Measurements from ENCODE around the gene PIK3CA. TPM values are rescaled to one million over a fixed set of nuclear protein-coding genes. Genes with fewer than 3 reads are reported as not detected.

PIK3CA gene
- total RNA-seq, 1 donor from 2014 or later, result 20.0 TPM

DNA sequence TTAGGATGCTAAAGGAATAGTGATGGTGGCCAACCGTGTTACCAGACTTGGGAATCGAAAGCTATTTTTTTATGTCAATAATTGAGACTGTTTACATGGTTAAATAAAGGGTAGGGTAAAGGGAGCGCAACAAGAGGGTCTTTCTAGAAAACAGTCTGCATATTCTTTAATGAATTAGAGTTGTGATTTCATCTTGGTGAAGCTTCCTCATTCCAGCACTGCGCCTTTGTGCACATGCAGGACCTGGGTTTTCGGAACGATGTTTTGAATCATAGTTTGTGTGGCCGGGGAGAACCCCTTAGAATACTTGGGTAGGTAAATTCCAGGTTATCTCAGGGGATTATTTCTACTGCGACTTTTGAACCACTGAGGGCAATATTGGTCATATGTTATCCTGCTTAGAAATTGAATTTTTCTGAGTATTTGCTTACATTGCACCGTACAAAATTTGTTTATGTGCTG is 1.3 kb downstream of the PIK3CA start:
- TF ChIP-seq, protein P1, sequence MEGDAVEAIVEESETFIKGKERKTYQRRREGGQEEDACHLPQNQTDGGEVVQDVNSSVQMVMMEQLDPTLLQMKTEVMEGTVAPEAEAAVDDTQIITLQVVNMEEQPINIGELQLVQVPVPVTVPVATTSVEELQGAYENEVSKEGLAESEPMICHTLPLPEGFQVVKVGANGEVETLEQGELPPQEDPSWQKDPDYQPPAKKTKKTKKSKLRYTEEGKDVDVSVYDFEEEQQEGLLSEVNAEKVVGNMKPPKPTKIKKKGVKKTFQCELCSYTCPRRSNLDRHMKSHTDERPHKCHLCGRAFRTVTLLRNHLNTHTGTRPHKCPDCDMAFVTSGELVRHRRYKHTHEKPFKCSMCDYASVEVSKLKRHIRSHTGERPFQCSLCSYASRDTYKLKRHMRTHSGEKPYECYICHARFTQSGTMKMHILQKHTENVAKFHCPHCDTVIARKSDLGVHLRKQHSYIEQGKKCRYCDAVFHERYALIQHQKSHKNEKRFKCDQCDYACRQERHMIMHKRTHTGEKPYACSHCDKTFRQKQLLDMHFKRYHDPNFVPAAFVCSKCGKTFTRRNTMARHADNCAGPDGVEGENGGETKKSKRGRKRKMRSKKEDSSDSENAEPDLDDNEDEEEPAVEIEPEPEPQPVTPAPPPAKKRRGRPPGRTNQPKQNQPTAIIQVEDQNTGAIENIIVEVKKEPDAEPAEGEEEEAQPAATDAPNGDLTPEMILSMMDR (IDR thresholded peaks at IDR 0.05; ENCODE audit: partially characterized antibody, unreplicated experiment), result no peak
- peak overlapping the region; percentile 97 for H3K4me3 Mint-ChIP-seq (ENCODE audit: unreplicated experiment)
- DNase-seq, result no peak
- peak overlapping the region; percentile 89 for H3K27ac Mint-ChIP-seq (ENCODE audit: unreplicated experiment)
- H3K9me3 Mint-ChIP-seq (ENCODE audit: unreplicated experiment), result peaks cover 8% of the 10 kb centered on the region
- peaks cover 2% of the 10 kb centered on the region for H3K27me3 Mint-ChIP-seq (ENCODE audit: unreplicated experiment)
- H3K4me1 Mint-ChIP-seq (ENCODE audit: low read depth, unreplicated experiment), result peaks cover 15% of the 10 kb centered on the region
- no peaks in the 10 kb centered on the region for H3K36me3 Mint-ChIP-seq (ENCODE audit: unreplicated experiment)

DNA sequence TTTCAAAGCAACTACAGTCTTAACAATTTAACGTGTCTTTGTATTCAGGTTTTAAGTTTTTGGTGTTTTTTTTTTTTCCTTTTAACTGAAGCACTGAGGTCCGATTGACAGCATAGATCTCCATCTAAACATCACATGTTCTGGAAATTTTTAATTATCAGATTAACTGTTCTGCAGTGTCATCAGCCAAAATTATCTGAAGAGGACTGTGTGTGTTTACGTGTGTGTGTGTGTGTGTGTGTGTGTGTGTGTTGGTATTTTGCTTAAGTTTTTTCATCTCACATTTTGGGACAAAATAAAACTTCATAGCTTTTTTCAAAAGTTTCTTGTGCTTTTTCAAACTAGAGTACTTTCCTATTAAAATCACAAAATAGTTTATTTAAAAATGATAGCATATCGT is 1.8 kb downstream of the PIK3CA start:
- peak overlapping the region; percentile 89 for H3K27ac Mint-ChIP-seq (ENCODE audit: unreplicated experiment)
- peaks cover 15% of the 10 kb centered on the region for H3K4me1 Mint-ChIP-seq (ENCODE audit: low read depth, unreplicated experiment)
- peaks cover 8% of the 10 kb centered on the region for H3K9me3 Mint-ChIP-seq (ENCODE audit: unreplicated experiment)
- DNase-seq, result no peak
- no peaks in the 10 kb centered on the region for H3K36me3 Mint-ChIP-seq (ENCODE audit: unreplicated experiment)
- TF ChIP-seq, protein P1 (IDR thresholded peaks at IDR 0.05; ENCODE audit: partially characterized antibody, unreplicated experiment), result no peak
- peaks cover 2% of the 10 kb centered on the region for H3K27me3 Mint-ChIP-seq (ENCODE audit: unreplicated experiment)
- peak overlapping the region; percentile 97 for H3K4me3 Mint-ChIP-seq (ENCODE audit: unreplicated experiment)

DNA sequence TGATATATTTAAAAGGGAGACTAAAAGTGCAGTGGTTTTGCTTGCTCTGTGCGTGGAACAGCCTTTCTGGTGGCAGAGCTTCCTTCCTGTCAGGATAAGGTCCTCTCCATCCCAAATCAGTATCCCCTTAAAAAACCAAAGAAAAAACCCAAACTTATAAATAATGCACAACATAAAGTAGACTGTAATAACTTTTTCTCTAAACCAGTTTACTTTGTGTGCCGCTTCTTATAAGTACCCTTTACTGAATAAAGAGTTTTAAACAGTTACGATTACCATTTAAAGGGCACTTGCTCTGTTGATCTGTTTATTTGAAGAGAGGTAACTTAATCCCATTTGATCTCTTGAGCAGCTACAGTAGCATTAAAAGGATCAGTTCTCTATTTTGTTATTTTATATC is 2.5 kb downstream of the PIK3CA start:
- Mint-ChIP-seq H3K4me3 (ENCODE audit: unreplicated experiment) (no peak overlapping the region), H3K9me3 (ENCODE audit: unreplicated experiment) (peaks cover 8% of the 10 kb centered on the region), H3K4me1 (ENCODE audit: low read depth, unreplicated experiment) (peaks cover 15% of the 10 kb centered on the region), H3K27ac (ENCODE audit: unreplicated experiment) (no peak overlapping the region), H3K27me3 (ENCODE audit: unreplicated experiment) (peaks cover 2% of the 10 kb centered on the region), H3K36me3 (ENCODE audit: unreplicated experiment) (no peaks in the 10 kb centered on the region)
- TF ChIP-seq, protein P1 (IDR thresholded peaks at IDR 0.05; ENCODE audit: partially characterized antibody, unreplicated experiment), result no peak
- no peak for DNase-seq

DNA sequence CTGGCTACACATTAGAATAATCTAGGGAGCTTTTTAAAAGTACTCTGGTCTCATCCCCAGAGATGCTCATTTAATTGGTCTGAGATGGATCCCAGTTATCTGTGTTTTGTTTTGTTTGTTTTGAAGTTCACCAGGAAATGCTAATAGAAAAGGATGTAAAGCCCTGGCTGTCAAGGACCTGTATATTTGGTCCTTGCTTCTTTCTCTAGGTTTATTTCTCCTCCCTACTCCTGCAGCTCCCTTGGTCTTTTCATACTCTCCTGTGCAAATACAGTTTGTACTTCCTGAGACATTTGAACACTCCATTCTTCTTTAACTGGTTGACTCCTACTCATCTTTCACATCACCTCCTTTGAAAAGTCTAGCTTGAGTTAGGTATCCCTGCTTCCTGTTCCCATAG is 3.3 kb downstream of the PIK3CA start:
- no peak overlapping the region for H3K27ac Mint-ChIP-seq (ENCODE audit: unreplicated experiment)
- DNase-seq, result no peak

DNA sequence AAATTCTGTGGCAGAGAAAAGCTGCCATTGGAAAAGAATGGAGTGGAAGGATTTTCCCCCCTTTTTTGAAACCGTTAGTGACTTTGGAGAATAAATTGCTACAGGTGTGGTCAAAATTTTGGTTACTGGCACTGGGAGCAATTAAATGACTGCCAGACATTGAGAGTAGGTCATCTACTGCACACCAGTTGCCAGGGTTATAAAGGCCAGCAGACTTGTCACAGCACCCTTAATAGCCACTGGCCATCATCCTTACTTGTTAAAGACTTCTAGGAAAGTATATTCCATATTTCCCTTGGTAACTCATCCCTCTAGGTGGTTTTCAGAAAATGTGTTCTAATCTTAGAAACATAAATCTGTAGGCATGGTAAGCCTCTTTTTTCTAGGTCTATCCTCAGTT is 8.0 kb downstream of the PIK3CA start:
- H3K4me1 Mint-ChIP-seq (ENCODE audit: low read depth, unreplicated experiment), result peaks cover 8% of the 10 kb centered on the region
- no peak overlapping the region for H3K27ac Mint-ChIP-seq (ENCODE audit: unreplicated experiment)
- no peaks in the 10 kb centered on the region for H3K27me3 Mint-ChIP-seq (ENCODE audit: unreplicated experiment)
- no peak for DNase-seq
- TF ChIP-seq, protein P1 (IDR thresholded peaks at IDR 0.05; ENCODE audit: partially characterized antibody, unreplicated experiment), result no peak
- no peak overlapping the region for H3K4me3 Mint-ChIP-seq (ENCODE audit: unreplicated experiment)
- no peaks in the 10 kb centered on the region for H3K36me3 Mint-ChIP-seq (ENCODE audit: unreplicated experiment)
- H3K9me3 Mint-ChIP-seq (ENCODE audit: unreplicated experiment), result no peaks in the 10 kb centered on the region

More for the DNA sequence above, 3.3 kb downstream of the PIK3CA start:
- TF ChIP-seq, protein P1 (IDR thresholded peaks at IDR 0.05; ENCODE audit: partially characterized antibody, unreplicated experiment), result no peak
- H3K4me1 Mint-ChIP-seq (ENCODE audit: low read depth, unreplicated experiment), result peaks cover 19% of the 10 kb centered on the region
- peak overlapping the region; percentile 13 for H3K4me3 Mint-ChIP-seq (ENCODE audit: unreplicated experiment)
- no peaks in the 10 kb centered on the region for H3K36me3 Mint-ChIP-seq (ENCODE audit: unreplicated experiment)
- peaks cover 8% of the 10 kb centered on the region for H3K9me3 Mint-ChIP-seq (ENCODE audit: unreplicated experiment)
- peaks cover 2% of the 10 kb centered on the region for H3K27me3 Mint-ChIP-seq (ENCODE audit: unreplicated experiment)
